NCI-H2107 (cell line): ENCODE results near the gene MYL6B.
"Not testable (repeated sequence)": the region's sequence is repeated elsewhere in the genome, so short reads cannot be mapped to it uniquely, and the experiment has no call there.

ENCODE experiments used
- DNase-seq: peaks from one replicate; lab custom pipeline; 2025; lab: John Stamatoyannopoulos, UW

MYL6B gene

GRCh38 chr12:56153678-56154065 is 1.3 kb downstream of the MYL6B start:
- no peak for DNase-seq

DNA sequence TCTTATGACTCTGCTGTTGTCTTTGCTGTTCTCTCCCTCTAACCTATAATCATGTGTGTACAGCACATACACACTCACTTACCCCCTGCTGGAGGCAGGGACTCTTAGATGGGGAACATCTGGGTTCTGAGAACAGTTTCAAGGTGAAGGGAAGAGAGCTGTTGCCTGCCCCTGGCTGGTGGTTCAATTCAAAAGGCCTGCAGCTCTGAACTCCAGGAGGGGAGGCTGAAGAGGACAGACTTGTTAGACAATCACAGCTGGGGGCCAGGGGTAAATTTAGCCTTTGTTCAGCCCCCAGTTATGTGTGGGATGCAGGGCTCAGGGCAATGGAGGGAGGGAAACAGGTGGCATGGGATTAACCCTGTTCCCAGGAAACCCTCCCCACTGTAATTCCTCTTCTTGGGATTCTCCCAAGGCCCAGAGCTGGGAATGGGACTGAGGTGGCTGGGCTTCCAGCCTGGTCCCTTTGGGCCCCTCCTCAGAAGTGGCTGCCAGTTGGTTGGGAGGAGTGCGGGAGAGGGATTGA is 1.9 kb downstream of the MYL6B start:
- DNase-seq = no peak

GRCh38 chr12:56154818-56155217 is 2.4 kb downstream of the MYL6B start:
- no peak for DNase-seq

- no peak for DNase-seq
These were observed 3.0 kb downstream of the MYL6B start for GRCh38 chr12:56155256-56155845.

GRCh38 chr12:56156464-56157200 is 4.2 kb downstream of the MYL6B start:
- DNase-seq = not testable (repeated sequence)

DNA sequence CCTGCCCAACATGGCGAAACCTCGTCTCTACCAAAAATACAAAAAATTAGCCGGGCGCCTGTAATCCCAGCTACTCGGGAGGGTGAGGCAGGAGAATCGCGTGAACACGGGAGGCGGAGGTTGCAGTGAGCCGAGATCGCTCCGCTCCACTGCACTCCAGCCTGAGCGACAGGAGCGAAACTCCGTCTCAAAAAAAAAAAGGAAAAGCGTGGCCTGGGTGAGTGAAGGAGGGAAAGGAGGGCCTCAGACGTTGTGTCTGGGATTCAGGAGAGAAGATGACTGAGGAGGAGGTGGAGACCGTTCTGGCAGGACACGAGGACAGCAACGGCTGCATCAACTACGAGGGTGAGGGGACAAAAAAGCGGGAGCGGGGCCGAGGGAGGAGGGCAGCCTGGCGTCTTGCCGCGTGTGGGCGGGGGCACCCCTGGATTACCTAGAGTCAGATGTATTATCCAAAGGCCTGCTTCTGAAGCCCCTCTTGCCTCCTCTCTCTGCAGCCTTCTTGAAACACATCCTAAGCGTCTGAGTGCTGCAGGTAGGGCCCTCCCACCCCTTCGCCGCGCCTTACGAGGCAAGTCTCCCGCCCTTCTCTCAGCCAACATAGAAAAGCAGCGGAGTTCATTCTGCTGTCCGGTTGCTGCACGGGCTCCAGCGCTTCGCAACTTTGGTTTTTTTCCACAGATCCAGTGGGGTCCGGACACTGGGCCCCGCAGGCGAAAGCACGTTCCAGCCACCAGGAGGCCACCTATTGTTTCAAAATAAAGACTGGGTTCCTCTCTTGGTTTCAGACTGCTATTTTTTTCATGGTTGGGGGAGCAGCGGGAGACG is 5.0 kb downstream of the MYL6B start:
- DNase-seq = peak; percentile 76

- DNase-seq = peak; percentile 99
These were observed 5.9 kb downstream of the MYL6B start, which contains the start of gene MYL6 for GRCh38 chr12:56158029-56158925. Gene MYL6 (plus strand): TSS chr12:56158359. CDS start chr12:56158402, 43 bp downstream.

- no peak for DNase-seq
These were observed 6.6 kb downstream of the MYL6B start for GRCh38 chr12:56158926-56159461.

- DNase-seq = no peak
These were observed 7.2 kb downstream of the MYL6B start for GRCh38 chr12:56159482-56160192.

GRCh38 chr12:56160193-56160763 is 7.9 kb downstream of the MYL6B start:
- DNase-seq = no peak

- no peak for DNase-seq
These were observed 8.7 kb downstream of the MYL6B start for GRCh38 chr12:56160894-56161689.

GRCh38 chr12:56161690-56162351 is 9.4 kb downstream of the MYL6B start:
- DNase-seq = no peak

- DNase-seq = no peak
These were observed 10.3 kb downstream of the MYL6B start for GRCh38 chr12:56162468-56163290.

DNA sequence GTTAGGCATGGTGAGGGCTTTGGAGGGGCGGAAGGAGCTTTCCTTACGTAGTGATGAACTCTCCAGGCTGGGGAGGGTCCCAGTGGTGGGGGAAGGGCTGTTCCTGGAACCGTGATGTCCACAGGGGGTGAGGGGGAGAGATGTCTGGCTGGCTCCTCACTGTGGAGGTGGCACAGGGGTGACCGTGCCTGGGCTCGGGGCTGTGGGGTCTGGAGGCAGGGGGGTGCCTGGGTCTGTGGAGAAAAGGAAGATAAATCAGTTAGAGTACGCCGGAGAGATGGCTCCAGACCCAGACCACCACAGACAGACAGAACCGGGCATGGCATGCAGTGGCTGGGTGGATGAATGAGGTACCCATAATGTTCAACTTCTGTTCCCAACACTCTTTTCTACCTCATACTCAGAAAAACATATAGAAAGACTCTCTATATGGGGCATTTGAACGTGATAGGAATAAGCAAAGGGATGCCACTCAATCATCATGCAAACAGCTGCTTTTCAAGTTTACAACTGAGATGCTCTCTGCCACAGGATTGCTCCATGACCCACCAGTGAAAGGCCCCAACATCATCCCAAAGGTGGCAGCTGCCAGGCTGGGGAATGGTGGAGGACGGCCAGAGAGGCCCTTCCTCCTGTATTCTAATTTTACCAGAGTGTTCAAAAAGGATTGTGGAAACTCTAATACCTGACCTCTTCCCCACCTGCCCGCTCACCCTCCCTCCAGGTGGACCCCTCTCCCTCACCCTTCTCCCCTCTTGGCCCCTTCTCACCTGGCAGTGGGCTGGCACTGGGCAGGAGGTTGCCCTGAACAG is 11.4 kb downstream of the MYL6B start:
- DNase-seq = no peak

- DNase-seq = no peak
These were observed 11.9 kb downstream of the MYL6B start for GRCh38 chr12:56164345-56164729.

GRCh38 chr12:56165369-56165768 is 13.0 kb downstream of the MYL6B start:
- no peak for DNase-seq

DNA sequence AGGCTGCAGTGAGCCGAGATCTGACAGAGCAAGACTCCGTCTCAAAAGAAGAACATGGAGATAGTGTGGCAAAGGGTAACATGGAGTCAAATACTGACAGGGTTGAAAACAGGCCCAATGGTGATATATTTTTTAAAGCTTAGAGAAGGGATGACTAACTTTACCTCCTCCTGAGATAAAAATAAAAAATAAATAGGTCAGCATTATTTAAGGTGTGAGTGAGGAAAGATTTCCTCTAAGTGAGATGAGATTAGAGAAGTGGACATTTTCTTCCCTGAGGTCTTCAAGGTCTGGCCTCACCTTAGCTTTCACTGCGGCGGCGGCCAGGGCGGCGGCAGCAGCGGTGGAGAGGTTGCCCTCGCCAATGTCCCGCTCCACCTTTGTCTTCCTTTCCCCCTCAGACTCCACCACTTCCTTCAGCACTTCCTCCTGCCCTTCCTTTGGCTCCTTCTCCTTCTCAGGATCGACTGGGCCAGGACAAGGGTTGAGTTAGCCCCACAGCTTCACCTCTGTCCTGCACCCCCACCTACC is 16.9 kb downstream of the MYL6B start:
- no peak for DNase-seq
